Measurements from ENCODE around the gene HMGXB4.

The HMGXB4 gene

DNA sequence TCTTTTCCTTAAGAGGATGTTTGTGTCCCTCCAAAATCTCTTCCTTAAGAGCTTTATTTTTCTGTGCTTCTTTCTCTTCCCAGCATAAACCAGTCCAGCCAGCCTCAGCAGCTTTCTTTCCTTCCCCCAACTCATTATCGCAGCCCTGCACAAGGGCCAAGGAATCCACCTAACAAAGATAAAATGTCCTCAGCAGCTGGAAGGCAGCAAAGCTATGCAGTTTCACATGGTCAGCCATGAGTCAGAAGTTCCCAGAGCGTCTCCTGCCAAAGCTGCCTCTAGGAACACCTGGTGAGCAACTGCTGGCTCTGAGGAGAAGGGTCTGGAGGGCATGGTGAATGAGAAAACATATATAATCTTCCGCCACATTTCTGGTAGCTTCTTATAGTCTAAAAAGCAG, 45.3 kb upstream of the HMGXB4 start:
- H3K27me3 ChIP-seq (ENCODE audit: insufficient read depth, low read length), result no peaks in the 10 kb centered on the region
- H3K4me3 ChIP-seq (ENCODE audit: low read depth, low read length, poor library complexity, severe bottlenecking), result no peak overlapping the region
- no peaks in the 10 kb centered on the region for H4K20me1 ChIP-seq (ENCODE audit: insufficient read depth, low read length)
- H3K4me2 ChIP-seq (ENCODE audit: low read length), result no peak overlapping the region
- no peaks in the 10 kb centered on the region for H3K4me1 ChIP-seq (ENCODE audit: insufficient read depth, low read length, severe bottlenecking)
- H3K36me3 ChIP-seq (ENCODE audit: insufficient read depth, low read length), result peaks cover 83% of the 10 kb centered on the region
- H3K27ac ChIP-seq (ENCODE audit: low read depth, low read length, poor library complexity, severe bottlenecking), result no peak overlapping the region
- H3K79me2 ChIP-seq (ENCODE audit: insufficient read depth, low read length), result peaks cover 5% of the 10 kb centered on the region; the same call in 1 of the 2 replicates
- H3F3A ChIP-seq (ENCODE audit: insufficient read depth, low read length), result no peaks in the 10 kb centered on the region
- no peak for TF ChIP-seq EZH2 (IDR thresholded peaks at IDR 0.05; ENCODE audit: borderline replicate concordance, low read length)
- TF ChIP-seq, protein P1, sequence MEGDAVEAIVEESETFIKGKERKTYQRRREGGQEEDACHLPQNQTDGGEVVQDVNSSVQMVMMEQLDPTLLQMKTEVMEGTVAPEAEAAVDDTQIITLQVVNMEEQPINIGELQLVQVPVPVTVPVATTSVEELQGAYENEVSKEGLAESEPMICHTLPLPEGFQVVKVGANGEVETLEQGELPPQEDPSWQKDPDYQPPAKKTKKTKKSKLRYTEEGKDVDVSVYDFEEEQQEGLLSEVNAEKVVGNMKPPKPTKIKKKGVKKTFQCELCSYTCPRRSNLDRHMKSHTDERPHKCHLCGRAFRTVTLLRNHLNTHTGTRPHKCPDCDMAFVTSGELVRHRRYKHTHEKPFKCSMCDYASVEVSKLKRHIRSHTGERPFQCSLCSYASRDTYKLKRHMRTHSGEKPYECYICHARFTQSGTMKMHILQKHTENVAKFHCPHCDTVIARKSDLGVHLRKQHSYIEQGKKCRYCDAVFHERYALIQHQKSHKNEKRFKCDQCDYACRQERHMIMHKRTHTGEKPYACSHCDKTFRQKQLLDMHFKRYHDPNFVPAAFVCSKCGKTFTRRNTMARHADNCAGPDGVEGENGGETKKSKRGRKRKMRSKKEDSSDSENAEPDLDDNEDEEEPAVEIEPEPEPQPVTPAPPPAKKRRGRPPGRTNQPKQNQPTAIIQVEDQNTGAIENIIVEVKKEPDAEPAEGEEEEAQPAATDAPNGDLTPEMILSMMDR (IDR thresholded peaks at IDR 0.05; ENCODE audit: low read length), result no peak
- no peak overlapping the region for H2AFZ ChIP-seq (ENCODE audit: low read length)
- H3K9ac ChIP-seq (ENCODE audit: low read length), result no peak overlapping the region
- no peaks in the 10 kb centered on the region for H3K9me2 ChIP-seq (ENCODE audit: low read depth, low read length)
- no peaks in the 10 kb centered on the region for H3K9me3 ChIP-seq (ENCODE audit: low read length)

DNA sequence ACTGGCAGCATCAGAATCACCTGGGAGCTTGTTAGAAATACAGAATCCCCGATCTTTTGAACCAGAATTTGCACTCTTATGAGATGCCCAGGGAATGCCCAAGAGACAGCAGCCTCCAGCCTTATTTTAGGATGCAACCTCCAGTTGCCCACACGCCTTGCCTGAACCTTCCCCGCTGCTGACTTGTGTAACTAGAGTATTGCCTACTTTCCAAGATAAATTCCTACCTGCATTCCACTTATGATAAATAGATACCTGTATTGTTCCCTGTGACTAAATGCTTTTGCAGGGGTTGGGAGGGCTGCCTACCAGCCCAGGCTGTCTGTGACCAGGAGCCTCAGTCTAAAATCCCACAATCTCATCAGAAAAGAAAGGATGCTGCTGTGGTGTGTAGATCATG, 44.3 kb upstream of the HMGXB4 start:
- H3K9me2 ChIP-seq (ENCODE audit: low read depth, low read length), result no peaks in the 10 kb centered on the region
- H3K36me3 ChIP-seq (ENCODE audit: insufficient read depth, low read length), result peaks cover 86% of the 10 kb centered on the region
- no peaks in the 10 kb centered on the region for H3K9me3 ChIP-seq (ENCODE audit: low read length)
- 0 out of 2 replicates have a peak, but pooled peaks cover 3% of the 10 kb centered on the region for H3K79me2 ChIP-seq (ENCODE audit: insufficient read depth, low read length)
- no peak overlapping the region for H3K9ac ChIP-seq (ENCODE audit: low read length)
- no peak overlapping the region for H3K4me2 ChIP-seq (ENCODE audit: low read length)
- no peak overlapping the region for H2AFZ ChIP-seq (ENCODE audit: low read length)
- no peak overlapping the region for H3K4me3 ChIP-seq (ENCODE audit: low read depth, low read length, poor library complexity, severe bottlenecking)
- no peaks in the 10 kb centered on the region for H4K20me1 ChIP-seq (ENCODE audit: insufficient read depth, low read length)
- H3F3A ChIP-seq (ENCODE audit: insufficient read depth, low read length), result no peaks in the 10 kb centered on the region
- H3K27ac ChIP-seq (ENCODE audit: low read depth, low read length, poor library complexity, severe bottlenecking), result no peak overlapping the region
- H3K4me1 ChIP-seq (ENCODE audit: insufficient read depth, low read length, severe bottlenecking), result no peaks in the 10 kb centered on the region
- no peak for TF ChIP-seq EZH2 (IDR thresholded peaks at IDR 0.05; ENCODE audit: borderline replicate concordance, low read length)
- TF ChIP-seq, protein P1 (IDR thresholded peaks at IDR 0.05; ENCODE audit: low read length), result no peak
- no peaks in the 10 kb centered on the region for H3K27me3 ChIP-seq (ENCODE audit: insufficient read depth, low read length)

DNA sequence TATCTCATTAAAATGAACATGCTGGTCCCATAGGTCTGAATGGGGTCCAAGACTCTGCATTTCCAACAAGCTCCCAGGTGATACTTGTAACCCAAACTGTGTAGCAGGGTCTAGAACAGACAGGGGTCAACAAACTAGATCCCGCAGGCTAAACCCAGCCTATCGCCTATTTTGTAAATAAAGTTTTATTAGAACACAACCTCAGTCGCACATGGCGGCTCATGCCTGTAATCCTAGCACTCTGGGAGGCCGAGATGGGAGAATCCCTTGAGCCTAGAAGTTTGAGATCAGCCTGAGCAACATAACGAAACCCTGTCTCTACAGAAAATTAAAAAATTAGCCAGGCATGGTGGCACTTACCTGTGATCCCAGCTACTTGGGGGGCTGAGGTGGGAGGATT, 42.3 kb upstream of the HMGXB4 start:
- no peak overlapping the region for H3K27ac ChIP-seq (ENCODE audit: low read depth, low read length, poor library complexity, severe bottlenecking)
- H3K9me3 ChIP-seq (ENCODE audit: low read length), result no peaks in the 10 kb centered on the region; the same call in 1 of the 2 replicates
- H3K79me2 ChIP-seq (ENCODE audit: insufficient read depth, low read length), result no peaks in the 10 kb centered on the region
- H3F3A ChIP-seq (ENCODE audit: insufficient read depth, low read length), result no peaks in the 10 kb centered on the region
- no peak overlapping the region for H3K9ac ChIP-seq (ENCODE audit: low read length)
- no peak overlapping the region for H2AFZ ChIP-seq (ENCODE audit: low read length)
- no peaks in the 10 kb centered on the region for H4K20me1 ChIP-seq (ENCODE audit: insufficient read depth, low read length)
- H3K27me3 ChIP-seq (ENCODE audit: insufficient read depth, low read length), result no peaks in the 10 kb centered on the region
- H3K4me1 ChIP-seq (ENCODE audit: insufficient read depth, low read length, severe bottlenecking), result no peaks in the 10 kb centered on the region
- H3K4me2 ChIP-seq (ENCODE audit: low read length), result no peak overlapping the region
- H3K36me3 ChIP-seq (ENCODE audit: insufficient read depth, low read length), result peaks cover 94% of the 10 kb centered on the region
- no peak for TF ChIP-seq EZH2 (IDR thresholded peaks at IDR 0.05; ENCODE audit: borderline replicate concordance, low read length)
- TF ChIP-seq, protein P1 (IDR thresholded peaks at IDR 0.05; ENCODE audit: low read length), result no peak
- H3K4me3 ChIP-seq (ENCODE audit: low read depth, low read length, poor library complexity, severe bottlenecking), result no peak overlapping the region
- H3K9me2 ChIP-seq (ENCODE audit: low read depth, low read length), result no peaks in the 10 kb centered on the region

Measured in OCI-LY1 (cell line).